ENCODE results near the gene MIPOL1.

- TF ChIP-seq CTCF (conservative IDR thresholded peaks at IDR 0.05; ENCODE audit: low read length), result no peak
- TF ChIP-seq EZH2phosphoT487 (IDR thresholded peaks at IDR 0.05; ENCODE audit: borderline replicate concordance, low read depth, low read length), result no peak
Observed at GRCh38 chr14:37198273-37198598, 499 bp downstream of the MIPOL1 start.
